ENCODE data around the gene ATP1A1.

GRCh38 chr1:116428576-116428975, 55.5 kb downstream of the ATP1A1 start:
- TF ChIP-seq CTCF (IDR thresholded peaks at IDR 0.05) = no peak
- TF ChIP-seq EP300 (IDR thresholded peaks at IDR 0.05) = no peak

All from suprapubic skin (tissue), 3 donors.